ENCODE results near the gene AP2M1. TPM values are rescaled to one million over a fixed set of nuclear protein-coding genes. Genes with fewer than 3 reads are reported as not detected.

AP2M1 gene
- total RNA-seq, 4 donors from 2014 or later: 110 to 132 (median 117) TPM

- ATAC-seq: no peak
- H3K4me3 ChIP-seq: no peak overlapping the region
- intact Hi-C loops (cut with DNase I; ENCODE audit: low total_unique reads): no loop called here
- no peaks in the 10 kb centered on the region for H3K27me3 ChIP-seq
- H3K4me1 ChIP-seq: peaks cover 7 to 21% of the 10 kb centered on the region in 2 donors
- no peaks in the 10 kb centered on the region for H3K9me3 ChIP-seq
- no peak for DNase-seq
- H3K27ac ChIP-seq: no peak overlapping the region
- in situ Hi-C loops (cut with MboI; ENCODE audit: low sequenced_read_pairs in 4 of 4): no loop called here
- H3K36me3 ChIP-seq: peaks cover 0 to 75% of the 10 kb centered on the region in 2 donors
- no peak for TF ChIP-seq CTCF (IDR thresholded peaks at IDR 0.05 in 4 of 5, conservative IDR thresholded peaks at IDR 0.05 in 1 of 5)
- TF ChIP-seq POLR2A (IDR thresholded peaks at IDR 0.05): no peak
Measured at GRCh38 chr3:184166671-184167070, 8.0 kb upstream of the AP2M1 start.

DNA sequence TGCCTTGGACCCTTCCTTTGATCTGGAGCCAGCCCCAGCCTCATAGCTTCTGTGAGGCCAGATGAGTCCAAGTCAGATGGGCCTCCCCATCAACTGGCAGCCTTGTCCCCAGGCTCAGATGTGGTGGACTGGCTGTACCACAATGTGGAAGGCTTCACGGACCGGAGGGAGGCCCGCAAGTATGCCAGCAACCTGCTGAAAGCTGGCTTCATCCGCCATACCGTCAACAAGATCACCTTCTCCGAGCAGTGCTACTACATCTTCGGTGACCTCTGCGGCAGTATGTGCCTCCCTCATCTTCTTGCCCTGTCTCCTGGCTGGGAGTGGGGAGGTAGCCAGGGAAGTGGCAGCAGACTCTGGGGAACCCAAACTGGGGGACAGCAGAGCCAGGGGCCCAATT lies 6.9 kb upstream of the AP2M1 start:
- DNase-seq (no peak), ATAC-seq (no peak)
- in situ Hi-C loops (cut with MboI; ENCODE audit: low sequenced_read_pairs in 4 of 4): no loop called here
- intact Hi-C loops (cut with DNase I; ENCODE audit: low total_unique reads): no loop called here
- Histone ChIP-seq H3K27me3 (no peaks in the 10 kb centered on the region), H3K27ac (no peak overlapping the region), H3K36me3 (peaks cover 0 to 86% of the 10 kb centered on the region in 2 donors), H3K4me3 (no peak overlapping the region), H3K4me1 (peaks cover 0 to 10% of the 10 kb centered on the region in 2 donors), H3K9me3 (no peaks in the 10 kb centered on the region)
- TF ChIP-seq POLR2A (IDR thresholded peaks at IDR 0.05) (no peak), CTCF (IDR thresholded peaks at IDR 0.05 in 4 of 5, conservative IDR thresholded peaks at IDR 0.05 in 1 of 5) (no peak)

GRCh38 chr3:184168363-184169120 lies 6.1 kb upstream of the AP2M1 start:
- H3K4me3 ChIP-seq: no peak overlapping the region
- no peak for ATAC-seq
- no peaks in the 10 kb centered on the region for H3K27me3 ChIP-seq
- in situ Hi-C loops (cut with MboI; ENCODE audit: low sequenced_read_pairs in 4 of 4): no loop called here
- H3K36me3 ChIP-seq: peaks cover 0 to 83% of the 10 kb centered on the region in 2 donors
- intact Hi-C loops (cut with DNase I; ENCODE audit: low total_unique reads): no loop called here
- no peaks in the 10 kb centered on the region for H3K9me3 ChIP-seq
- no peak for DNase-seq
- H3K4me1 ChIP-seq: peaks cover 2 to 5% of the 10 kb centered on the region in 2 donors
- H3K27ac ChIP-seq: peak overlapping the region in 1 of 4 donors; percentile 5
- TF ChIP-seq CTCF (IDR thresholded peaks at IDR 0.05 in 4 of 5, conservative IDR thresholded peaks at IDR 0.05 in 1 of 5) (no peak), POLR2A (IDR thresholded peaks at IDR 0.05) (no peak)

GRCh38 chr3:184169896-184170875 lies 4.5 kb upstream of the AP2M1 start:
- Histone ChIP-seq H3K4me3 (no peak overlapping the region), H3K36me3 (peaks cover 0 to 67% of the 10 kb centered on the region in 2 donors), H3K4me1 (peaks cover 5 to 12% of the 10 kb centered on the region in 2 donors), H3K27me3 (no peaks in the 10 kb centered on the region), H3K9me3 (no peaks in the 10 kb centered on the region), H3K27ac (no peak overlapping the region)
- ATAC-seq (no peak), DNase-seq (no peak)
- TF ChIP-seq POLR2A (IDR thresholded peaks at IDR 0.05): no peak
- no peak for TF ChIP-seq CTCF (IDR thresholded peaks at IDR 0.05 in 4 of 5, conservative IDR thresholded peaks at IDR 0.05 in 1 of 5)
- in situ Hi-C loops (cut with MboI; ENCODE audit: low sequenced_read_pairs in 4 of 4): loop anchor here in 1 of 4 donors (10.0 kb wide), 1 partner anchor 145 kb away; the partner anchor contains the start of gene EIF4G1
- intact Hi-C loops (cut with DNase I; ENCODE audit: low total_unique reads): loop anchor here (5.0 kb wide), 1 partner anchor 77 kb away; the partner anchor contains the start of genes ALG3 and EEF1AKMT4

All from gastrocnemius medialis (tissue), 4 donors.